PC-3 (cell line): ENCODE data around the gene CDCA8.

Source experiments
- EZH2 ChIP-seq: fragments of 300-600 bp; sonication (generic); IDR thresholded peaks from one replicate; pipeline ENCODE4 v1.6.1; 2017; ENCODE audit warnings: antibody characterized with exemption, mild to moderate bottlenecking, low read length; ENCODE audit not compliant: unreplicated experiment
- EZH2phosphoT487 ChIP-seq: fragments of 300-600 bp; sonication (generic); IDR thresholded peaks from 2 replicates; pipeline ENCODE4 v1.6.1; 2018; ENCODE audit warnings: mild to moderate bottlenecking, antibody characterized with exemption, low read length, borderline replicate concordance
- TF ChIP-seq, protein P1 (sequence below): fragments of 300-600 bp; sonication (generic); conservative IDR thresholded peaks from 2 replicates; pipeline ENCODE4 v1.5.1; 2017; ENCODE audit warnings: antibody characterized with exemption, low read depth, mild to moderate bottlenecking, low read length

- TF ChIP-seq, protein P1, sequence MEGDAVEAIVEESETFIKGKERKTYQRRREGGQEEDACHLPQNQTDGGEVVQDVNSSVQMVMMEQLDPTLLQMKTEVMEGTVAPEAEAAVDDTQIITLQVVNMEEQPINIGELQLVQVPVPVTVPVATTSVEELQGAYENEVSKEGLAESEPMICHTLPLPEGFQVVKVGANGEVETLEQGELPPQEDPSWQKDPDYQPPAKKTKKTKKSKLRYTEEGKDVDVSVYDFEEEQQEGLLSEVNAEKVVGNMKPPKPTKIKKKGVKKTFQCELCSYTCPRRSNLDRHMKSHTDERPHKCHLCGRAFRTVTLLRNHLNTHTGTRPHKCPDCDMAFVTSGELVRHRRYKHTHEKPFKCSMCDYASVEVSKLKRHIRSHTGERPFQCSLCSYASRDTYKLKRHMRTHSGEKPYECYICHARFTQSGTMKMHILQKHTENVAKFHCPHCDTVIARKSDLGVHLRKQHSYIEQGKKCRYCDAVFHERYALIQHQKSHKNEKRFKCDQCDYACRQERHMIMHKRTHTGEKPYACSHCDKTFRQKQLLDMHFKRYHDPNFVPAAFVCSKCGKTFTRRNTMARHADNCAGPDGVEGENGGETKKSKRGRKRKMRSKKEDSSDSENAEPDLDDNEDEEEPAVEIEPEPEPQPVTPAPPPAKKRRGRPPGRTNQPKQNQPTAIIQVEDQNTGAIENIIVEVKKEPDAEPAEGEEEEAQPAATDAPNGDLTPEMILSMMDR = no peak
- TF ChIP-seq EZH2 (no peak), EZH2phosphoT487 (no peak)
Observed at GRCh38 chr1:37692834-37693175, 489 bp downstream of the CDCA8 start.
